Liver (tissue), 3 donors: ENCODE data around the gene PRSS16.

Source experiments
- CTCF ChIP-seq: fragments of 150-350 bp; IDR thresholded peaks from 2 replicates; pipeline ENCODE4 v1.5.1; 2017; ENCODE audit warnings: improper control_type of control experiment, low read depth, low read length; ENCODE audit not compliant: missing input control
- JUND ChIP-seq, 2 donors: IDR thresholded peaks; 2 replicates each; pipeline ENCODE4 v1.6.1; 2016; ENCODE audit warnings: antibody characterized with exemption in 2 of 2
- donor health status: healthy.
- donor health status: healthy.

GRCh38 chr6:27263886-27264285 is 16.4 kb downstream of the PRSS16 start:
- no peak for TF ChIP-seq CTCF
- no peak for TF ChIP-seq JUND (IDR thresholded peaks at IDR 0.05)
